ENCODE measurements around the gene ETFB. TPM values are rescaled to one million over a fixed set of nuclear protein-coding genes. Genes with fewer than 3 reads are reported as not detected.

Gene ETFB
- total RNA-seq (2021) (204 and 252 TPM in 2 replicates), Bru-seq, nascent RNA (percentile 74 among the genes with signal in this experiment), BruChase-seq, experiment 1, labeled RNA remaining after a 2-hour chase (percentile 73 among the genes with signal in this experiment), BruChase-seq, experiment 2, labeled RNA remaining after a 6-hour chase (percentile 80 among the genes with signal in this experiment)
- long read RNA-seq, transcript ETFB-201 (6 exons, 900 nt), result major isoform, 430 of 456 reads
- long read RNA-seq, partial matches to known transcripts, result 15 of 456 reads
- long read RNA-seq, other reads (novel, unspliced or antisense), result 11 of 456 reads

DNA sequence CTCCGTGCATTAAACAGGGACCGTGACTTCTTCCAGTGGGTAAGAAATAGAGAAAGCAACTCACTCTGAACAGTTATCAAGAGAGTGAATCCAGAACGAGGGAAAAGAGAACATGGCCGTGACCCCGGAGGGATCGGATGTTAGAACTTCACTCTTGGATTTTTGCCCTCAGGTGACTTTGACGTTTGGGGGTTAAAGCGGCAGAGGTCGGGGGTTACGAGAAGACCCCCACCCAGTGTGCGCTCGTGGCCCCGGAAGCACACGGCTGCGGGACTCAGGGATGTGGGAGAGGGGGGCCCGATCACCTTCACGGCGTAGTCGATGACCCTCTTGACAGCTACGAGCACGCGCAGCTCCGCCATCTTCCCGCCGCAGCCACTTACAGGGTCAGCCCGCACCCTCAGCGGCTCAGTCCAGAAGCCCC, at the start of gene ETFB:
Gene ETFB (minus strand): TSS at position 424 of the 424 bp plus-strand sequence. CDS start 62 bp downstream, at position 362.
- Histone ChIP-seq H3K9me2 (ENCODE audit: insufficient read depth) (no peaks in the 10 kb centered on the region), H3K27me3 (ENCODE audit: insufficient read depth, low read depth) (peaks cover 7% of the 10 kb centered on the region; the same call in 1 of the 2 replicates), H2AFZ (peak within 1 kb of the TSS; percentile 99), H3K27ac (peak within 1 kb of the TSS; percentile 74), H3K4me2 (peak within 1 kb of the TSS; percentile 100), H3K36me3 (ENCODE audit: low read depth) (no peaks in the 10 kb centered on the region), H3K4me3 (peak within 1 kb of the TSS; percentile 92), H3K4me1 (replicated peaks; ENCODE audit: insufficient read depth) (peaks cover 36% of the 10 kb centered on the region), H3K79me2 (ENCODE audit: low read depth) (peaks cover 38% of the 10 kb centered on the region), H3F3A (ENCODE audit: insufficient read depth, low read depth) (peaks cover 31% of the 10 kb centered on the region), H4K20me1 (ENCODE audit: insufficient read depth) (peaks cover 7% of the 10 kb centered on the region; the same call in 1 of the 2 replicates), H3K9me3 (ENCODE audit: insufficient read depth, low read depth) (no peaks in the 10 kb centered on the region)
- intact Hi-C loops (cut with micrococcal nuclease; ENCODE audit: unreplicated experiment), result loop anchor here (1.0 to 10.0 kb wide), 3 partner anchors 28 to 336 kb away; no protein-coding TSS in a partner anchor
- ChIA-PET POLR2A (ENCODE audit: unreplicated experiment) (interaction anchor here (1.2 kb wide), 1 partner anchor 26 kb away, joined by 8 read pairs; no protein-coding TSS in a partner anchor), CTCF (no interaction called here)
- TSS peak; percentile 65 for BruUV-seq (replicated peaks)
- TF ChIP-seq EZH2 (IDR thresholded peaks at IDR 0.05; ENCODE audit: low read depth), result no peak
- DNase-seq, result no peak

DNA sequence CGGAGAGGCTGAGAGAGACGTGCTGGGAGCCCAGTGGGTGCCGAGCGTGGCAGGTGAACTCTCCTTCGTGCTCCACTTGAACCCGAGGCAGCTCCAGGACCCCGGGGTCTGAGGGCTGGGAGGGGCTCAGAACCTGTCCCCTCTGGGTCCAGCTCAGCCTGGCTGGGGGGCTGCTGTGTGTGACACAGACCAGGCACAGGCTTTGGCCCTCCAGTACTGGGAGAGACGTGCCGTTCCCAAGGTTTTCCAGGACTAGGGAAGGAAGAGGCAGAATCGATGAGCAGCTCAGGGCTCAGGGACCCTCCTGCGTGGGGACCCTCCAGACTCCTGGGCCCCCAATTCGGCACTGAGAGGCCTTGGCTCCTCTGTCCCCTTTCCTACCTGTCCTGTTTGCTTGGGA, 49.0 kb upstream of the ETFB start:
- Histone ChIP-seq H3K9me3 (ENCODE audit: insufficient read depth, low read depth) (no peaks in the 10 kb centered on the region), H3K4me1 (replicated peaks; ENCODE audit: insufficient read depth) (no peaks in the 10 kb centered on the region), H3K27me3 (ENCODE audit: insufficient read depth, low read depth) (peaks cover 78% of the 10 kb centered on the region), H3K4me2 (no peak overlapping the region), H3K9me2 (ENCODE audit: insufficient read depth) (no peaks in the 10 kb centered on the region), H3K27ac (no peak overlapping the region), H2AFZ (no peak overlapping the region), H3K4me3 (no peak overlapping the region), H4K20me1 (ENCODE audit: insufficient read depth) (no peaks in the 10 kb centered on the region; the same call in 1 of the 2 replicates), H3K36me3 (ENCODE audit: low read depth) (no peaks in the 10 kb centered on the region), H3K79me2 (ENCODE audit: low read depth) (no peaks in the 10 kb centered on the region), H3F3A (ENCODE audit: insufficient read depth, low read depth) (no peaks in the 10 kb centered on the region)
- no TSS peak for BruUV-seq (replicated peaks)
- DNase-seq, result no peak
- POLR2A ChIA-PET (ENCODE audit: unreplicated experiment), result interaction anchor here (0.6 kb wide), 1 partner anchor 205 kb away, joined by 8 read pairs; no protein-coding TSS in a partner anchor
- TF ChIP-seq, protein P1, sequence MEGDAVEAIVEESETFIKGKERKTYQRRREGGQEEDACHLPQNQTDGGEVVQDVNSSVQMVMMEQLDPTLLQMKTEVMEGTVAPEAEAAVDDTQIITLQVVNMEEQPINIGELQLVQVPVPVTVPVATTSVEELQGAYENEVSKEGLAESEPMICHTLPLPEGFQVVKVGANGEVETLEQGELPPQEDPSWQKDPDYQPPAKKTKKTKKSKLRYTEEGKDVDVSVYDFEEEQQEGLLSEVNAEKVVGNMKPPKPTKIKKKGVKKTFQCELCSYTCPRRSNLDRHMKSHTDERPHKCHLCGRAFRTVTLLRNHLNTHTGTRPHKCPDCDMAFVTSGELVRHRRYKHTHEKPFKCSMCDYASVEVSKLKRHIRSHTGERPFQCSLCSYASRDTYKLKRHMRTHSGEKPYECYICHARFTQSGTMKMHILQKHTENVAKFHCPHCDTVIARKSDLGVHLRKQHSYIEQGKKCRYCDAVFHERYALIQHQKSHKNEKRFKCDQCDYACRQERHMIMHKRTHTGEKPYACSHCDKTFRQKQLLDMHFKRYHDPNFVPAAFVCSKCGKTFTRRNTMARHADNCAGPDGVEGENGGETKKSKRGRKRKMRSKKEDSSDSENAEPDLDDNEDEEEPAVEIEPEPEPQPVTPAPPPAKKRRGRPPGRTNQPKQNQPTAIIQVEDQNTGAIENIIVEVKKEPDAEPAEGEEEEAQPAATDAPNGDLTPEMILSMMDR (conservative IDR thresholded peaks at IDR 0.05), result no peak
- TF ChIP-seq EZH2 (IDR thresholded peaks at IDR 0.05; ENCODE audit: low read depth), result no peak
- intact Hi-C loops (cut with micrococcal nuclease; ENCODE audit: unreplicated experiment), result no loop called here
- CTCF ChIA-PET, result no interaction called here

DNA sequence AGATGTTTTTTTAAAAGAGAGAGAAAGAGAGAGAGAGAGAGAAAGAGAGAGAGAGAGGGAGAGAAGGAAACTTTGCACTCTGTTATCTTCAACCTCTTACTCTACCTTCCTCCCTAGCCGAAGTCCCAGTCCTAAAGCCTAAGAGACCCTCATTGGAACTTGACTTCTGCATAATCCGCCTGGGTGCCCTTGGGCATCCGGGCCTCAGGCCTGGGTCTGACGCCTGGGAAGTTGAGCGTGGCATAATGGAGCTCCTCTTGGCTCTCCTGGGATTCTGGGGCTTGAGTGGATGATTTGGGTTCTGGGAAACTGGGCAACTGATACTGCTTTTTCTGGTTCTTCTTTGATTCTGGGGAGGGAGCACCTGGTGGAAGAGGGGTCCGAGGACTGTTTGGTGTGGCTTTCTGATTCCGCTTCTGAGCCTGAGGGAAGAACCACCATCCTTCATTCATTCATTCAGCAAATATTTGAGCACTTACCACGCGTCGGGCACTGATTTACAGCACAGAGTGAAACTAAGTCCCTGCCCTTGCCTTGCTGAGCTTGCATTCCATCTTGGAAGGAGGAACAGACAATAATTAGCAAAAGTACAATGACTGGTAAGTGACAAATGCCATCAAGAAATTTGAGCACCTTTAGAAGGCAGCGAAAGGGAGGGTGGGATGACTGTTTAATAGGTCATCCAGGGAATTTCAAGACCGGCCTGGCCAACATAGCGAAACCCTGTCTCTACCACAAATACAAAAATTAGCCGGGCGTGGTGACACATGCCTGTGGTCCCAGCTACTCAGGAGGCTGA, 45.0 kb upstream of the ETFB start:
- intact Hi-C loops (cut with micrococcal nuclease; ENCODE audit: unreplicated experiment), result no loop called here
- TF ChIP-seq, protein P1 (conservative IDR thresholded peaks at IDR 0.05), result no peak
- no peak for TF ChIP-seq EZH2 (IDR thresholded peaks at IDR 0.05; ENCODE audit: low read depth)
- Histone ChIP-seq H3F3A (ENCODE audit: insufficient read depth, low read depth) (no peaks in the 10 kb centered on the region), H2AFZ (no peak overlapping the region), H3K27me3 (ENCODE audit: insufficient read depth, low read depth) (peaks cover 66% of the 10 kb centered on the region), H3K4me1 (replicated peaks; ENCODE audit: insufficient read depth) (no peaks in the 10 kb centered on the region), H4K20me1 (ENCODE audit: insufficient read depth) (no peaks in the 10 kb centered on the region), H3K9me2 (ENCODE audit: insufficient read depth) (no peaks in the 10 kb centered on the region), H3K79me2 (ENCODE audit: low read depth) (no peaks in the 10 kb centered on the region), H3K4me3 (no peak overlapping the region), H3K9me3 (ENCODE audit: insufficient read depth, low read depth) (no peaks in the 10 kb centered on the region), H3K27ac (no peak overlapping the region), H3K36me3 (ENCODE audit: low read depth) (no peaks in the 10 kb centered on the region), H3K4me2 (no peak overlapping the region)
- ChIA-PET CTCF (no interaction called here), POLR2A (ENCODE audit: unreplicated experiment) (no interaction called here)
- peak in 1 of 2 experiments; percentile 28 for DNase-seq
- BruUV-seq (replicated peaks), result no TSS peak

All from PC-9 (cell line).